Fibroblast of pulmonary artery (primary cell): ENCODE measurements around the gene ITPR3.

Source experiments
- DNase-seq: peaks from one replicate; pipeline ENCODE4 v3.0.0-alpha.2; 2010; ENCODE audit warnings: low read depth
- H3K4me3 ChIP-seq: replicated peaks from 2 replicates; pipeline ENCODE4 v1.5.1; 2011; ENCODE audit warnings: low read depth, mild to moderate bottlenecking, control low read depth, low read length, moderate library complexity
- TF ChIP-seq, protein P1 (sequence below): IDR thresholded peaks from 2 replicates; pipeline ENCODE4 v1.5.1; 2011; ENCODE audit warnings: mild to moderate bottlenecking, control low read depth, low read length, inconsistent platforms; ENCODE audit errors: missing control alignments

The ITPR3 gene

DNA sequence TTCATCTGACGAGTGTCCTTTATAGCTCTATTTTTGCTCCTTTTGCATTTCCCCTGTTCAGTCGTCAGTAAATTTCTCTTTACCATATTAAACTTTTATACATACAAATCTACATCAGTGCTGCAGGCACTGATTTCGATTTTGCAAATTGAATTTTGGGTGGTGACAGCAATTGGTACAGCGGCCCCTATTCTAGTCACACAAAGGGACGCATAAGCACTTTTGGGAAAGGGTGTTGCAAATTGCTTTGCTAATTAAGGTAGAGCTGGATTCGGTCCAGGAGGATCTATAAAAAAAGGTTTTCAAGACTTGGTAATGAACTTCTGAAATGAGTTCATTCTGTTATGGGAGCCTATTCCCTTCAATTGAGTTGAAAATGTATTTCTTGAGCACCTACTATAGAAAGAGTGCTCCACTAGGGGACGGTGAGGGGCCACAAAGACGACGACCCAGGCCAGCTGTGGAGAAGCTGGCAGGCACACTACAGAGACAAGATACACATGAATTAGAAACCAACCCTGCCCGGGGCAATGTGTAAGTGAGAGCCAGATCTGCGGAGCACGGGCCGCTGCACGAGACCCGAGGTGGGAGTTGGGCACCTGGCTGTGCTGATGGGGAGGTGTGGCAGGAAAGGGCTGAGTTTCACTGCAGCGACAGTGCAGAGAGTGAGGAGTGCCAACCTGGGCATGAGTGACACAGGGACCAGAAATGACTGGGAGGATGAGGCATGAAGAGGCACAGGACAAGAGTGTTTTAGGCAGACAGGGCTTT is 85.0 kb downstream of the ITPR3 start:
- H3K4me3 ChIP-seq = no peak overlapping the region
- TF ChIP-seq, protein P1, sequence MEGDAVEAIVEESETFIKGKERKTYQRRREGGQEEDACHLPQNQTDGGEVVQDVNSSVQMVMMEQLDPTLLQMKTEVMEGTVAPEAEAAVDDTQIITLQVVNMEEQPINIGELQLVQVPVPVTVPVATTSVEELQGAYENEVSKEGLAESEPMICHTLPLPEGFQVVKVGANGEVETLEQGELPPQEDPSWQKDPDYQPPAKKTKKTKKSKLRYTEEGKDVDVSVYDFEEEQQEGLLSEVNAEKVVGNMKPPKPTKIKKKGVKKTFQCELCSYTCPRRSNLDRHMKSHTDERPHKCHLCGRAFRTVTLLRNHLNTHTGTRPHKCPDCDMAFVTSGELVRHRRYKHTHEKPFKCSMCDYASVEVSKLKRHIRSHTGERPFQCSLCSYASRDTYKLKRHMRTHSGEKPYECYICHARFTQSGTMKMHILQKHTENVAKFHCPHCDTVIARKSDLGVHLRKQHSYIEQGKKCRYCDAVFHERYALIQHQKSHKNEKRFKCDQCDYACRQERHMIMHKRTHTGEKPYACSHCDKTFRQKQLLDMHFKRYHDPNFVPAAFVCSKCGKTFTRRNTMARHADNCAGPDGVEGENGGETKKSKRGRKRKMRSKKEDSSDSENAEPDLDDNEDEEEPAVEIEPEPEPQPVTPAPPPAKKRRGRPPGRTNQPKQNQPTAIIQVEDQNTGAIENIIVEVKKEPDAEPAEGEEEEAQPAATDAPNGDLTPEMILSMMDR = no peak
- DNase-seq = no peak

DNA sequence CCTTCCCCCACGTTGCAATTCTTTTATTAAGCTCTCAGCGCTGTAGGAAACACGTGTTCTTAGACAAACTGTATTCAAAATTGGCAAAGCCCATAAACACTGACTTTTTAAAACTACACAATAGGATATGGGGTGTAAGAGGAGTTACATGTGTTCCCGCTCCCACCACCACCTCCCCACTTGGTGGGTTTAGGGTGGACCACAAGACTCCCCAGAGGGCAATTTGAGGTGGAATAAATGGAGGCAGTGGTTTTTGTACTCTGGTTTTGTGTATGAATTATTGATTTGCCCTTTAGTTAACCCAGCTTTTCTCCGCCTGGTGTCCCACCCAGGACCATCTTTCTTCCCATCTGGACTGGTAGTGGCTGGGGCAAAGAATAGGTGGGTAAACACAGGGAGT is 86.6 kb downstream of the ITPR3 start:
- H3K4me3 ChIP-seq = no peak overlapping the region
- DNase-seq = no peak
- TF ChIP-seq, protein P1 = no peak

DNA sequence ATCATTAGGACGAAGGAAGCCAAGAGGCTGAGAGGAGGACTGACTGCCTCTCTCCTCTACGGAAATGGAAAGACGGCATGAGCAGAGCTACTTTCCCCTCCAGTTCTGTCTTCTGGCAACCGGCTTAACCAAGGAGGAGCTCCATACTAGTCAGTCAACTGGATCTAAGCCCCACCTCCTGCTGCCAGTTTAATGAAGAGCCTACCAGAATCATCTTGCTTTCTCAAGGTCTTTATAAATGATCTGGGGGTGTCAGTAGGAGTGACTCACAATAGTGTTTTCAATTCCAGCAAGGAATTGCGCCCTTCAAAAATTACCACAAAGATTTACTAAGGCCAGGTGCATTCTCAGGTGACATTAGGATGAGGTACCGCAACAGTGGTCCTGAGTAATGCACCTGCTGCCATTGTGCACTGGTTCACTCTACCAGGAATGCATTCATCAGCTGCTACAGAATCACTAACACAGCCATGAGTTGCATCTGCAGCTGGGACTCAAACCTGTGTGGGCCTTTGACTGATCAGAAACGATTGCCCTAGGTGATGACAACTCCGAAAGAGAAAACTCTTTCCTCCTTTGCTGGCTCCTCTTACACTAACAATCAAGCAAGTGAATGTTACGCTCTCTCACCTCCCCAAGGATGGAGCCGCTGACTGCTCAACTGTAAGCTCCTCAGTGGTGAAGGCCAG is 87.5 kb downstream of the ITPR3 start:
- H3K4me3 ChIP-seq = no peak overlapping the region
- no peak for DNase-seq
- TF ChIP-seq, protein P1 = no peak

DNA sequence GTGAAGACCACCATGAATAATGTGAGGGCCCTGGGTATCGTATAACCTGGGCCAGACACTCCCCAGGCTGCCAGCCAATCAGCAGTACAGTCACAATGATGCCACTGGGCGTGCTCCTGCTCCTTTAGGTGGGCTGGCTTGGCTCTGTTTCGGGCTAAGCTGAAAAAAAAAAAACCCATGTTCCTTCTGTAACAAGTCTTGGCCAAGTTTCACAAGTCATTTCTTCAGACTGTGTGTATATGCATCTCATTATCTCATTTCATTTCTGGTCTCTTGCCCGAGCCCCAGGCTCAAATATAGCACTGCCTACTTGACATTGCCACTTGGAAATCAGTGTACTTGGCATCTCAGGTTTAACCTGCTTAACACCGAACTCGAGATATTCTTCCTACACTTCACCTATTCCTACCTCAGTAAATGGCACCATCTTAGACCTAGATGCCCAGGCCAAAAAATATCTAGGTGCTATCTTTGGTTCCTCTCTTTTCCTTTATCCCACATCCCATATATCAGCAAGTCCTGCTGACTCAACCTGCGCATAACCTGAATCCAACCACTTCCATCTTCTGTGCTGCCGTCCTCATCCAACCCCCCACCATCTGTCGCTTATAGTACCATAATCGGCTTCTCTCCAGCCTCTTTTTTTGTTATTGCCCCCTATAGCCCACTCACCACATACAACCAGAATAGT is 88.6 kb downstream of the ITPR3 start:
- TF ChIP-seq, protein P1 = no peak
- H3K4me3 ChIP-seq = no peak overlapping the region
- no peak for DNase-seq

DNA sequence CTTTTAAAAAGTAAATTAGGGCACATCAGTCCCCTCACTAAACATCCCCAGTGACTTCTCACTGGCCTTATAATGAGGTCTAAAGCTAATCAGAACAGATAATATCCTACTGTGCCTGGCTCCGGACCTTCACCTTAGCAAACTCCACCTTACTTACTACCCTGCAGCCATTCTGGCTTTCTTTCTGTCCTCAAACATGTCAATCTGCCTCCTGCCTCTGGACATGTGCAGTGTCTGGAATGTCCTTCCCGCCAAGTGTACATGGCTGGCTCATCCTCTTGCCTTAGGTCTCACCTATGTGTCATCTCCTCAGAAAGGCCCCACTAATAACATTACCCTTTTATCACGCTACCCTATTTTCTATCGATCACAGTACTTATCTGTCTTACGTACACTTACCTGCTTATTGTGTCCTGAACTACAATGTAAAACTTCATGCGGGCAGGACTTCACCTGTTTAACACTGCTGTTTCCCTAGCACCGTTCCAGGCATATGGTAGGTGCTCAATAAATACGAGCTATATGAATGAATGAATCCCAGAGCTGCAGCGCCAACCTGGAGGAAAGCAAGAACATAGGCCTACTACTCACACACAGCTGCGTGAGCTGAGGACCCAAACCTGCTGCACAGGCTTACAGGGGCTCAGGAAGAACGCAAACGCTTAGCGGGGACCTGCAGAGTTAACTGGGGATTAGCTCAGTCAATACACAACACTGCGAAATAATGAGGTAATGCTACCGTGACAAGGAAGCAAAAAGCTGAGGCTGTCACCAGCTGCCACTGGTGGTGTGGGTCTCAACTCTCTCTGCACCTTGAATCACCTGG is 89.4 kb downstream of the ITPR3 start:
- DNase-seq = no peak
- TF ChIP-seq, protein P1 = no peak

More for the DNA sequence above, 89.4 kb downstream of the ITPR3 start:
- H3K4me3 ChIP-seq = peak overlapping the region; percentile 94
